Left ventricle myocardium inferior (tissue), 1 donor: ENCODE data around the gene PGAP6. TPM values are rescaled to one million over a fixed set of nuclear protein-coding genes. Genes with fewer than 3 reads are reported as not detected.

Experiments used
- DNase-seq: peaks from one replicate; pipeline ENCODE4 v3.0.0-alpha.2; 2020
- H3K27ac ChIP-seq: fragments of 200-600 bp; replicated peaks from 2 replicates; pipeline ENCODE4 v1.8.0; 2021
- H3K27me3 ChIP-seq: fragments of 200-600 bp; 2 replicates; pipeline ENCODE4 v1.8.0; 2021; ENCODE audit warnings: low read depth
- H3K36me3 ChIP-seq: fragments of 200-600 bp; 2 replicates; pipeline ENCODE4 v1.8.0; 2021
- H3K4me1 ChIP-seq: fragments of 200-600 bp; 2 replicates; pipeline ENCODE4 v1.8.0; 2021
- H3K4me3 ChIP-seq: fragments of 200-600 bp; 2 replicates; pipeline ENCODE4 v1.8.0; 2021; ENCODE audit warnings: mild to moderate bottlenecking, moderate library complexity
- H3K9me3 ChIP-seq: fragments of 200-600 bp; replicated peaks from 2 replicates; pipeline ENCODE4 v1.8.0; 2021
- intact Hi-C: fragments of 100-400 bp; cut with micrococcal nuclease; formaldehyde crosslinking; loops from one replicate; pipeline ENCODE4 v1.11.0; 2022
- total RNA-seq: library from RNA; stranded (reverse); fragmentation: NEBNext Ultra II Directional; extraction: Animal tissue kit (Norgen Biotek cat#: 25700); gene quantifications from one replicate; pipeline ENCODE4 v1.2.1, GENCODE V29; 2021
- TF ChIP-seq, protein P1 (sequence below): fragments of 200-600 bp; IDR thresholded peaks from 2 replicates; pipeline ENCODE4 v1.8.0; 2021; ENCODE audit warnings: antibody characterized with exemption, mild to moderate bottlenecking, borderline replicate concordance
- donor health status: DM: no; HTN: yes; CAD: no; lungs with severe emphysema.

Gene PGAP6
- total RNA-seq, 1 donor from 2014 or later: 30.4 TPM

DNA sequence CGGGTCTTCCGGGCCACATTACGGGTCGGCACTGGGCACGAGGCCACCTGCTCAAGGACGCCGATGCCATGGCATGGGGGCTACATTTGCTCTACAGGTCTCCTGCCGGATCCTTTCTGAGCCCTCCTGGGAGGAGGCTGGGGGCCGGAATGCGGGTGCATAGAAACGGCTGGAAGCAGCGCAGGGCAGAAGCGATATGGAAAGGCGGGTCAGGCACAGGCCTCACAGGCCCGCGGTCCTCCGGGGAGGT, 57.7 kb downstream of the PGAP6 start:
- no peak for DNase-seq
- Histone ChIP-seq H3K36me3 (peaks cover 2% of the 10 kb centered on the region), H3K4me1 (peaks cover 37% of the 10 kb centered on the region), H3K9me3 (no peaks in the 10 kb centered on the region), H3K27ac (no peak overlapping the region), H3K4me3 (no peak overlapping the region), H3K27me3 (no peaks in the 10 kb centered on the region)
- TF ChIP-seq, protein P1, sequence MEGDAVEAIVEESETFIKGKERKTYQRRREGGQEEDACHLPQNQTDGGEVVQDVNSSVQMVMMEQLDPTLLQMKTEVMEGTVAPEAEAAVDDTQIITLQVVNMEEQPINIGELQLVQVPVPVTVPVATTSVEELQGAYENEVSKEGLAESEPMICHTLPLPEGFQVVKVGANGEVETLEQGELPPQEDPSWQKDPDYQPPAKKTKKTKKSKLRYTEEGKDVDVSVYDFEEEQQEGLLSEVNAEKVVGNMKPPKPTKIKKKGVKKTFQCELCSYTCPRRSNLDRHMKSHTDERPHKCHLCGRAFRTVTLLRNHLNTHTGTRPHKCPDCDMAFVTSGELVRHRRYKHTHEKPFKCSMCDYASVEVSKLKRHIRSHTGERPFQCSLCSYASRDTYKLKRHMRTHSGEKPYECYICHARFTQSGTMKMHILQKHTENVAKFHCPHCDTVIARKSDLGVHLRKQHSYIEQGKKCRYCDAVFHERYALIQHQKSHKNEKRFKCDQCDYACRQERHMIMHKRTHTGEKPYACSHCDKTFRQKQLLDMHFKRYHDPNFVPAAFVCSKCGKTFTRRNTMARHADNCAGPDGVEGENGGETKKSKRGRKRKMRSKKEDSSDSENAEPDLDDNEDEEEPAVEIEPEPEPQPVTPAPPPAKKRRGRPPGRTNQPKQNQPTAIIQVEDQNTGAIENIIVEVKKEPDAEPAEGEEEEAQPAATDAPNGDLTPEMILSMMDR: no peak
- intact Hi-C loops: no loop called here

DNA sequence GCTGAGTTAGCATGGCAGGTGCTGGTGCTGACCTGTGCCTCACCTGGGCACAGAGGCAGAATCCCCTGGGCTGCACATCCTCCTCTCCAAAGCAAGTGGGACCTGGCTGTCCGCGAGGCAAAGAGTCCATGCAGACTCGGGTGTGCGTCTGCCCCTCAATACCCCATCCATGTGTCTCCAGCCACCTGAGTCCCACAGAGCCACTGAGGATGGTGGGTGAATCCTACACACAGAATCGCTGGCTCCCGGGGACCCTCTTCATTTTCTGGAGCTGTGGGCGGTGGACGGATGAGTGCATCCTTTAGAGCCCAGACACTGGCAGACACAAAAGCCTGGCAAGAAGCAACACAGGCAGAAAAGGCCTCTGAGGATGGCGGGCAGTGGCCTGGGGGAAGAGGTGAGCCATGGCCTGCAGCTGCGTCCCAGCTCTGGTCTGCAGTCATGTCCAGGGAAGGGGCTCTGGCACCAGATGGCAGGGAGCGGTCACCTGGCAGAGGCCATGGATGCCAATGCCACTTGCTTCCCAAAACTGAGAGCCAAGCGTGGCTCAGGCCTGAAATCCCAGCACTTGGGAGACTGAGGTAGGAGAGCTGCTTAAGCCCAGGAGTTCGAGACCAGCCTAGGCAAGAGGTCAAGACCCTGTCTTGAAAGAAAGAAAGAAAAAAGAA, 59.2 kb downstream of the PGAP6 start:
- no peak for DNase-seq
- peaks cover 29% of the 10 kb centered on the region for H3K4me1 ChIP-seq

DNA sequence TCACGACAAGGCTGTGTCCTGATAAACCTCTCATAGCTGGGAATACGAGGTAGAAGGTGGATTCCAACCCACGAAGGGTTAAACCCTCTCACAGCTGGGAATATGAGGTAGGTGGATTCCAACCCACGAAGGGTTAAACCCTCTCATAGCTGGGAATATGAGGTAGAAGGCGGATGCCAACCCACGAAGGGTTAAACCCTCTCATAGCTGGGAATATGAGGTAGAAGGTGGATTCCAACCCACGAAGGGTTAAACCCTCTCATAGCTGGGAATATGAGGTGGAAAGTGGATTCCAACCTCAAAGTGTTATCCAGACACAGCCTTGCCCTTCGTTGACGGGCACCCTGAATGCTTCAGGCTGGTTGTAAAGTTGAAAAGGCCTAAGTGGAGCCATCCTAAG, 60.2 kb downstream of the PGAP6 start:
- TF ChIP-seq, protein P1: no peak
- H3K4me1 ChIP-seq: peaks cover 20% of the 10 kb centered on the region
- H3K27ac ChIP-seq: no peak overlapping the region
- H3K4me3 ChIP-seq: no peak overlapping the region
- H3K27me3 ChIP-seq: no peaks in the 10 kb centered on the region
- intact Hi-C loops: no loop called here
- H3K9me3 ChIP-seq: no peaks in the 10 kb centered on the region
- H3K36me3 ChIP-seq: peaks cover 12% of the 10 kb centered on the region
- no peak for DNase-seq

More for the DNA sequence above, 59.2 kb downstream of the PGAP6 start:
- H3K4me3 ChIP-seq: no peak overlapping the region
- TF ChIP-seq, protein P1: no peak
- H3K9me3 ChIP-seq: no peaks in the 10 kb centered on the region
- peaks cover 12% of the 10 kb centered on the region for H3K36me3 ChIP-seq
- no peak overlapping the region for H3K27ac ChIP-seq
- H3K27me3 ChIP-seq: no peaks in the 10 kb centered on the region
- intact Hi-C loops: no loop called here

Other genes with a start within 250 kb of the PGAP6 start
- 18.4 TPM for gene NPRL3, start 243.3 kb downstream of the PGAP6 start, total RNA-seq
- not detected for gene HBZ, start 229.3 kb downstream of the PGAP6 start, total RNA-seq
- not detected for gene HBM, start 216.0 kb downstream of the PGAP6 start, total RNA-seq
- 59.1 TPM for gene HBA2, start 209.1 kb downstream of the PGAP6 start, total RNA-seq
- gene HBA1, start 205.3 kb downstream of the PGAP6 start, total RNA-seq: 78.7 TPM
- not detected for gene HBQ1, start 201.5 kb downstream of the PGAP6 start, total RNA-seq
- gene LUC7L, start 152.5 kb downstream of the PGAP6 start, total RNA-seq: 23.3 TPM
- gene FAM234A, start 147.2 kb downstream of the PGAP6 start, total RNA-seq: 135 TPM
- gene RGS11, start 106.0 kb downstream of the PGAP6 start, total RNA-seq: 16.4 TPM
- 7.0 TPM for gene ARHGDIG, start 101.4 kb downstream of the PGAP6 start, total RNA-seq
- 1.6 TPM for gene PDIA2, start 98.8 kb downstream of the PGAP6 start, total RNA-seq
- gene AXIN1, start 29.3 kb downstream of the PGAP6 start, total RNA-seq: 12.2 TPM
- gene MRPL28, start 11.4 kb downstream of the PGAP6 start, total RNA-seq: 76.1 TPM
- 101 TPM for gene NME4, start 15.2 kb upstream of the PGAP6 start, total RNA-seq
- 8.4 TPM for gene DECR2, start 19.9 kb upstream of the PGAP6 start, total RNA-seq
- 27.4 TPM for gene RAB11FIP3, start 43.7 kb upstream of the PGAP6 start, total RNA-seq
- 17.4 TPM for gene CAPN15, start 145.7 kb upstream of the PGAP6 start, total RNA-seq
- not detected for gene PRR35, start 178.4 kb upstream of the PGAP6 start, total RNA-seq
- gene NHLRC4, start 185.0 kb upstream of the PGAP6 start, total RNA-seq: 0.11 TPM
- gene PIGQ, start 188.0 kb upstream of the PGAP6 start, total RNA-seq: 21.4 TPM
- 10.3 TPM for gene RAB40C, start 208.1 kb upstream of the PGAP6 start, total RNA-seq
- gene WFIKKN1, start 249.0 kb upstream of the PGAP6 start, total RNA-seq: 0.14 TPM